Body of pancreas (tissue), 4 donors: Measurements from ENCODE around the gene ADTRP. TPM values are rescaled to one million over a fixed set of nuclear protein-coding genes. Genes with fewer than 3 reads are reported as not detected.

Source experiments
- ATAC-seq: fragments of 150-250 bp; one replicate; pipeline ENCODE4 v1.9.1; 2016
- DNase-seq, 4 donors: peaks; one replicate each; pipeline ENCODE4 v3.0.0-alpha.2; 2019
- H3K27ac ChIP-seq, 4 donors: fragments of 200-600 bp; sonication (generic); 1 replicate in 3 of 4; 2 replicates in 1 of 4; pipeline versions ENCODE4 v1.5.1 to v1.6.1; 2016 to 2019; ENCODE audit warnings: mild to moderate bottlenecking in 1 of 4, mixed read lengths in 1 of 4, moderate library complexity in 1 of 4
- H3K27me3 ChIP-seq, 2 donors: fragments of 200-600 bp; sonication (generic); one replicate each; pipeline ENCODE4 v1.6.0; 2016; ENCODE audit warnings: mild to moderate bottlenecking in 1 of 2
- H3K36me3 ChIP-seq, 2 donors: fragments of 200-600 bp; sonication (generic); replicated peaks in 1 of 2; 2 replicates each; pipeline ENCODE4 v1.5.1; 2016; ENCODE audit warnings: low read depth in 2 of 2; ENCODE audit not compliant: insufficient read depth in 1 of 2
- H3K4me1 ChIP-seq: fragments of 200-600 bp; sonication (generic); one replicate; pipeline ENCODE4 v1.6.0; 2016
- H3K4me3 ChIP-seq, 2 donors: fragments of 200-600 bp; sonication (generic); 1 replicate in 1 of 2; 2 replicates in 1 of 2; pipeline ENCODE4 v1.5.1; 2016 to 2019
- H3K9me3 ChIP-seq, 3 donors: fragments of 200-600 bp; sonication (generic); 1 replicate in 2 of 3; 2 replicates in 1 of 3; pipeline ENCODE4 v1.5.1; 2016
- POLR2A ChIP-seq, 3 donors: fragments of 450-650 bp; IDR thresholded peaks; one replicate each; pipeline ENCODE4 v1.6.1; 2016; ENCODE audit warnings: antibody characterized with exemption in 3 of 3, mild to moderate bottlenecking in 2 of 3
- WGBS, 2 donors: methylation state at CpG; one replicate each; pipeline ENCODE4 v1.1.5; 2017; 5-methylcytosine and 5-hydroxymethylcytosine counted together
- intact Hi-C: fragments of 100-400 bp; cut with DNase I; formaldehyde crosslinking; loops from one replicate; pipeline ENCODE4 v1.15.1; 2023
- total RNA-seq, 2 donors: library from RNA; depleted of rRNA; stranded (reverse); fragments of >200 nt; gene quantifications; one replicate each; pipeline ENCODE4 v1.1.0, GENCODE V29; 2016
- TF ChIP-seq, protein P1 (sequence below), 7 experiments: fragments of 450-650 bp in 4 of 7; fragments of 200-600 bp in 3 of 7; sonication (generic) in 3 of 7; IDR thresholded peaks; one replicate each; pipeline ENCODE4 v1.5.1; 2016 to 2019; ENCODE audit warnings: antibody characterized with exemption in 7 of 7

The ADTRP gene
- total RNA-seq, 2 donors from 2014 or later = not detected

GRCh38 chr6:11813606-11814005 lies 35.0 kb upstream of the ADTRP start:
- Histone ChIP-seq H3K36me3 (no peaks in the 10 kb centered on the region), H3K27ac (no peak overlapping the region), H3K4me3 (no peak overlapping the region), H3K9me3 (no peaks in the 10 kb centered on the region), H3K4me1 (peaks cover 19% of the 10 kb centered on the region), H3K27me3 (no peaks in the 10 kb centered on the region)
- TF ChIP-seq POLR2A (IDR thresholded peaks at IDR 0.05) = no peak
- TF ChIP-seq, protein P1, sequence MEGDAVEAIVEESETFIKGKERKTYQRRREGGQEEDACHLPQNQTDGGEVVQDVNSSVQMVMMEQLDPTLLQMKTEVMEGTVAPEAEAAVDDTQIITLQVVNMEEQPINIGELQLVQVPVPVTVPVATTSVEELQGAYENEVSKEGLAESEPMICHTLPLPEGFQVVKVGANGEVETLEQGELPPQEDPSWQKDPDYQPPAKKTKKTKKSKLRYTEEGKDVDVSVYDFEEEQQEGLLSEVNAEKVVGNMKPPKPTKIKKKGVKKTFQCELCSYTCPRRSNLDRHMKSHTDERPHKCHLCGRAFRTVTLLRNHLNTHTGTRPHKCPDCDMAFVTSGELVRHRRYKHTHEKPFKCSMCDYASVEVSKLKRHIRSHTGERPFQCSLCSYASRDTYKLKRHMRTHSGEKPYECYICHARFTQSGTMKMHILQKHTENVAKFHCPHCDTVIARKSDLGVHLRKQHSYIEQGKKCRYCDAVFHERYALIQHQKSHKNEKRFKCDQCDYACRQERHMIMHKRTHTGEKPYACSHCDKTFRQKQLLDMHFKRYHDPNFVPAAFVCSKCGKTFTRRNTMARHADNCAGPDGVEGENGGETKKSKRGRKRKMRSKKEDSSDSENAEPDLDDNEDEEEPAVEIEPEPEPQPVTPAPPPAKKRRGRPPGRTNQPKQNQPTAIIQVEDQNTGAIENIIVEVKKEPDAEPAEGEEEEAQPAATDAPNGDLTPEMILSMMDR (IDR thresholded peaks at IDR 0.05) = no peak
- 89 to 91% methylated on average over 4 of the region's 4 CpGs for WGBS, 2 donors
- intact Hi-C loops = no loop called here
- ATAC-seq = no peak
- DNase-seq = no peak

- peaks cover 19% of the 10 kb centered on the region for H3K4me1 ChIP-seq
- no peak for DNase-seq
- TF ChIP-seq, protein P1 (IDR thresholded peaks at IDR 0.05) = no peak
- no peak for TF ChIP-seq POLR2A (IDR thresholded peaks at IDR 0.05)
- intact Hi-C loops = no loop called here
- no peak overlapping the region for H3K27ac ChIP-seq
- no peak overlapping the region for H3K4me3 ChIP-seq
- no peak for ATAC-seq
- no peaks in the 10 kb centered on the region for H3K36me3 ChIP-seq
- H3K9me3 ChIP-seq = no peaks in the 10 kb centered on the region
- 84 to 87% methylated on average over 2 of the region's 2 CpGs for WGBS, 2 donors
- no peaks in the 10 kb centered on the region for H3K27me3 ChIP-seq
Observed at GRCh38 chr6:11812951-11813350, 34.3 kb upstream of the ADTRP start.

DNA sequence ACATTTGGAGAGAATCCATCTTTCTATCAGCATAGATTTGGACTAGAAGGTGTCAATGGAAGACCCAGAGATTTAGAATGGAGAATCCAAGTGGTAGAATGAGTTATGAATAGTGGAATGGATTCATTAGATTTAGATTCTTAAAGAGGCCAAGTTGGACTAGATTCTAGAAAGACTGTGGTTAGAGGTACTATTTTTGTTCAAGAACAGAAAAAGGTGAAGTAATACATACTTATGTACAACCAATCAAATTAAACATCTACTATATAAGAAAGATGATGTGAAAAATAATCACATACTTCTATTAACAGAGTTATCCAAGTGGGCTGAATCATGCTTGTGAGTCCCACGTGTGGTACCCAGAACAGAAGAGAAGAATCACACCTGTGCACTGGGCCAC lies 33.8 kb upstream of the ADTRP start:
- no peak overlapping the region for H3K27ac ChIP-seq
- H3K27me3 ChIP-seq = no peaks in the 10 kb centered on the region
- ATAC-seq (no peak), DNase-seq (no peak)
- H3K4me1 ChIP-seq = peaks cover 19% of the 10 kb centered on the region
- no peaks in the 10 kb centered on the region for H3K9me3 ChIP-seq
- no peak for TF ChIP-seq POLR2A (IDR thresholded peaks at IDR 0.05)
- TF ChIP-seq, protein P1 (IDR thresholded peaks at IDR 0.05) = no peak
- intact Hi-C loops = no loop called here
- WGBS, 2 donors = 58 to 77% methylated on average over 1 of the region's 1 CpG
- no peaks in the 10 kb centered on the region for H3K36me3 ChIP-seq
- H3K4me3 ChIP-seq = no peak overlapping the region

DNA sequence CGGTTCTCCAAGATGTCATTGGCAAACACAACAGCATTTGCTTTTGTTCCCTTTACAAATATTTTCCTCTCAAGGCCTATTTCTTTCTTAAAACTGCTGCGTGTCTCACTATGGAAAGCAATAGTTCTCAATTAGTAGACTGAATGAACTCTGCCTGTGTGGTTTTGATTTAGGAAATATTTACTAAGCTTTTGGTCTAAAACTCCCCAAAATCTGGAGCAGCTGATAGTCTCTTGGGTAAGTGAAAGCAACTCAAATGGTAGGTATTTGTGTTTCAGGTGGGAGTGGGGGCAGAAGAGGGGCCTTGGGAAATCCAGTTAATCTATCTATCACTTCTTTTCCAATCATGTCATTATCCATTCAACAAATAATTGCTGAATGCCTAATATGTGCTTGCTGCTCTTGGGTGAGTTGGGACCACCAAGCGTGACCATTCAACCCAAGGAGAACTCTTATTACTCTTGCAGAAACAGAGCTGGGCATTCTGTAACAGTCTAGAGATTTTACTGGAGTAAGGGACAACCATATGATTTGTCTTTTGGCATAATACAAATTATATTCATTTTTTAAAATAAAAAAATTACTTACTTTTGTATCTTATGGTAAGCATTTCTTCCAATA lies 33.2 kb upstream of the ADTRP start:
- H3K4me1 ChIP-seq = peaks cover 19% of the 10 kb centered on the region
- no peak for TF ChIP-seq POLR2A (IDR thresholded peaks at IDR 0.05)
- TF ChIP-seq, protein P1 (IDR thresholded peaks at IDR 0.05) = no peak
- no peak overlapping the region for H3K4me3 ChIP-seq
- no peak overlapping the region for H3K27ac ChIP-seq
- DNase-seq (no peak), ATAC-seq (no peak)
- no peaks in the 10 kb centered on the region for H3K27me3 ChIP-seq
- 59 to 65% methylated on average over 3 of the region's 3 CpGs for WGBS, 2 donors
- no peaks in the 10 kb centered on the region for H3K36me3 ChIP-seq
- intact Hi-C loops = no loop called here
- no peaks in the 10 kb centered on the region for H3K9me3 ChIP-seq
